ENCODE measurements around the gene ZFC3H1. TPM values are rescaled to one million over a fixed set of nuclear protein-coding genes. Genes with fewer than 3 reads are reported as not detected.
"Not testable (repeated sequence)": the region's sequence is repeated elsewhere in the genome, so short reads cannot be mapped to it uniquely, and the experiment has no call there.

ZFC3H1 gene
- total and polyA plus RNA-seq, 8 donors = 4.9 to 574 (median 112) TPM

DNA sequence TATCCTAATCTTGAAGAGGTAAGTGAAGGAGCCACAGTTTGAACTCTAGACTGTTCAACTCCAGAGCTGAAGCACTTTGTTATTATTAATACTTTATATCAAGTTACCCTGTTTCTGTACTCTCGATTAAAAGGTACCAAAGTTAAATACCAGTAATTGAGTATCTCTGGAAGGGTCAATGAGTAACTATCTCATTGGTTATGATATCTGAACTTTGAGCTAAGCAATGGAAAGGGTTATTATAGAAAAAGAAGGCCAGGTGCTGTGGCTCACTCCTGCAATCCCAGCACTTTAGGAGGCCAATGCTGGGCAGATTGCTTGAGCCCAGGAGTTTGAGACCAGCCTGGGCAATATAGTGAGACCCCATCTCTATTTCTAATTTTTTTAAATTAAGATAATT, 32.1 kb upstream of the ZFC3H1 start:
- H3K36me3 ChIP-seq = peaks cover 25 to 47% (median 46%) of the 10 kb centered on the region in 4 donors
- no peak overlapping the region for H3K4me3 ChIP-seq
- H3K27ac ChIP-seq = no peak overlapping the region
- DNase-seq = no peak
- TF ChIP-seq POLR2AphosphoS5 (IDR thresholded peaks at IDR 0.05) (no peak), POLR2A (IDR thresholded peaks at IDR 0.05) (no peak)
- 76 to 97% (median 90%) methylated on average over 1 of the region's 1 CpG for WGBS, 5 donors
- H3K4me1 ChIP-seq = peaks cover 0 to 16% (median 8%) of the 10 kb centered on the region in 4 donors
- H3K9me3 ChIP-seq = no peaks in the 10 kb centered on the region
- H3K27me3 ChIP-seq = no peaks in the 10 kb centered on the region
- intact Hi-C loops (cut with DNase I; ENCODE audit: low total_unique reads) = no loop called here

DNA sequence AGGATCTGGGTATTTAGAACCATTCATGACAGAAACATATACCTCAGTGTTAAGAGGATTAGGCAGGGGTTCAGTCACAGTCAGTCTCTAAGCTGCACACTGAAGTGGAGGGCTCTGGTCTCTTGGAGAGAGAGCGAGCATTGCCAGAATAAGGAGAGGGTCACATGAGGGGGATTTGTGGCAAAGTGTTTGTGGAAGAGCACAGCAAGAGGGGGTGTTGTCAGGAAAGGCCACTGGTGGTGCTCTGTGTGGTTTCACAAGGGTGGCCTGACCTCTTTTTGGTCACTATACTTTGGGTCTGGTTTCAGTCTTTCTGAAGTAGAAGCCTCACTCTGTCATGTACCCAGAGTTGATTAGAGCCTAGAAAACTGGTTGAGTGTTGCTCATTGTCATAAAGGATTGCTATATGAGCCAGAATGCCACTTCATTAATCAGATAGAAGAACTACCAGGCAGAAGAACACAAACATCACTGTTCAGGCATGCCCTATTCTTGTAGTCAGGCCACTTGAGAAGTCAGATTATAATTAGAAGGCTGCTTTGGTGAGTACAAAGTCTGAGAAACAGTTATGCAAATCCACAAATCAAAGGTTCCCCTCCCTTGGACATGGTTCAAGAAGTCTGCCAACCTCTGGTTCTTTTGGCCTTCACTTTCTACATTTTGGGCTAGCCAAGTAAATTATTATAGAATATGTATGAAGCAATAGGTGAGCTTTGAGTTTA, 30.6 kb upstream of the ZFC3H1 start:
- Histone ChIP-seq H3K36me3 (peaks cover 21 to 34% (median 31%) of the 10 kb centered on the region in 4 donors), H3K9me3 (no peaks in the 10 kb centered on the region), H3K27me3 (no peaks in the 10 kb centered on the region), H3K4me3 (no peak overlapping the region), H3K4me1 (peaks cover 0 to 23% (median 11%) of the 10 kb centered on the region in 4 donors), H3K27ac (peak overlapping the region in 1 of 5 donors; percentile 9)
- DNase-seq = no peak
- TF ChIP-seq EP300 (IDR thresholded peaks at IDR 0.05) = no peak
- no peak for TF ChIP-seq POLR2AphosphoS5 (IDR thresholded peaks at IDR 0.05)
- TF ChIP-seq CTCF (IDR thresholded peaks at IDR 0.05) = no peak
- TF ChIP-seq POLR2A (IDR thresholded peaks at IDR 0.05) = no peak
- intact Hi-C loops (cut with DNase I; ENCODE audit: low total_unique reads) = no loop called here
- 95 to 100% (median 100%) methylated on average over 1 of the region's 1 CpG for WGBS, 5 donors

GRCh38 chr12:71693651-71694050, 30.0 kb upstream of the ZFC3H1 start:
- Histone ChIP-seq H3K36me3 (peaks cover 16 to 28% (median 25%) of the 10 kb centered on the region in 4 donors), H3K27ac (peak overlapping the region in 1 of 5 donors; percentile 9)
- not testable (repeated sequence) for DNase-seq

DNA sequence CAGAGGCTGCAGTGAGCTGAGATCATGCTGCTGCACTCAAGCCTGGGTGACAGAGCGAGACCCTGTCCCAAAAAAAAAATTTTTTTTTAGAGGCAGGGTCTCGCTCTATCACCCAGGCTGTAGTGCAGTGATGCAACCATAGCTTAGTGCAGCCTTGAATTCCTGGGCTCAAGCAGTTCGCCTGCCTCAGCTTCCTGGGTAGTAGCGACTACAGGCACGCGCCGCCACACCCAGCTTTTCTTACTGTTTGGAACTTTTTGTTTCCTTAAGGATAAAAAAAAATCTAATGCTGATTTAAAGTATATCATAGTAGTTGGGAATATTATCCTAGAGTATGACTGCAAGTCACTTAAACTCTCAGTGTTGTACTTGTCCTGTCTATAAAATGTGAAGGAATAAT, 29.5 kb upstream of the ZFC3H1 start:
- 91 to 98% (median 96%) methylated on average over 7 of the region's 7 CpGs for WGBS, 5 donors

More at GRCh38 chr12:71693651-71694050, 30.0 kb upstream of the ZFC3H1 start:
- H3K27me3 ChIP-seq; intact Hi-C loops (cut with DNase I; ENCODE audit: low total_unique reads); H3K4me3 ChIP-seq; H3K9me3 ChIP-seq: not testable (repeated sequence)
- peaks cover 3 to 29% (median 15%) of the 10 kb centered on the region in 4 donors for H3K4me1 ChIP-seq
- 68 to 98% (median 93%) methylated on average over 5 of the region's 5 CpGs for WGBS, 5 donors

GRCh38 chr12:71691504-71692129, 28.0 kb upstream of the ZFC3H1 start:
- Histone ChIP-seq H3K9me3 (no peaks in the 10 kb centered on the region), H3K27ac (peak overlapping the region in 2 of 5 donors; percentile 19 to 31), H3K4me1 (peaks cover 21 to 49% (median 34%) of the 10 kb centered on the region in 4 donors), H3K27me3 (no peaks in the 10 kb centered on the region), H3K36me3 (peaks cover 0 to 8% (median 5%) of the 10 kb centered on the region in 4 donors), H3K4me3 (no peak overlapping the region)
- intact Hi-C loops (cut with DNase I; ENCODE audit: low total_unique reads) = no loop called here
- peak; percentile 11 to 65 for DNase-seq
- TF ChIP-seq POLR2AphosphoS5 (IDR thresholded peaks at IDR 0.05) = no peak
- no peak for TF ChIP-seq CTCF (IDR thresholded peaks at IDR 0.05)
- TF ChIP-seq EP300 (IDR thresholded peaks at IDR 0.05) = no peak
- no peak for TF ChIP-seq POLR2A (IDR thresholded peaks at IDR 0.05)
- WGBS, 5 donors = 36 to 79% (median 62%) methylated on average over 4 of the region's 4 CpGs

More for the DNA sequence above, 29.5 kb upstream of the ZFC3H1 start:
- H3K27ac ChIP-seq = no peak overlapping the region
- H3K9me3 ChIP-seq = no peaks in the 10 kb centered on the region
- intact Hi-C loops (cut with DNase I; ENCODE audit: low total_unique reads) = no loop called here
- no peak overlapping the region for H3K4me3 ChIP-seq
- no peak for TF ChIP-seq POLR2AphosphoS5 (IDR thresholded peaks at IDR 0.05)
- TF ChIP-seq CTCF (IDR thresholded peaks at IDR 0.05) = no peak
- H3K4me1 ChIP-seq = peaks cover 8 to 34% (median 19%) of the 10 kb centered on the region in 4 donors
- H3K27me3 ChIP-seq = no peaks in the 10 kb centered on the region
- peaks cover 13 to 23% (median 20%) of the 10 kb centered on the region in 4 donors for H3K36me3 ChIP-seq
- no peak for DNase-seq

Data from stomach (tissue), 9 donors.